ENCODE results near the gene IQSEC1.

The IQSEC1 gene

GRCh38 chr3:12980596-12981290 lies 92.5 kb downstream of the IQSEC1 start:
- WGBS: 74% methylated on average over 10 of the region's 10 CpGs
- Histone ChIP-seq H2BK120ac (ENCODE audit: low read depth, low read length) (no peak overlapping the region), H3K18ac (ENCODE audit: low read depth in 1 of 2, low read length in 2 of 2) (no peak overlapping the region), H2AK5ac (ENCODE audit: low read length, severe bottlenecking) (no peak overlapping the region), H2BK15ac (ENCODE audit: low read depth, poor library complexity, severe bottlenecking) (no peak overlapping the region), H3K9ac (ENCODE audit: low read length) (no peak overlapping the region), H2AFZ (ENCODE audit: low read depth, low read length) (no peak overlapping the region), H3K9me3 (ENCODE audit: control insufficient read depth, low read length) (no peaks in the 10 kb centered on the region), H3K79me1 (replicated peaks; ENCODE audit: low read length, poor library complexity, severe bottlenecking) (peaks cover 25% of the 10 kb centered on the region), H2BK5ac (ENCODE audit: low read depth, low read length, poor library complexity, severe bottlenecking) (no peak overlapping the region), H3K4me3 (ENCODE audit: insufficient read depth in 1 of 2, low read depth in 1 of 2, low read length in 2 of 2) (no peak overlapping the region), H2BK12ac (ENCODE audit: low read length in 2 of 2) (no peak overlapping the region), H4K91ac (ENCODE audit: low read length) (no peak overlapping the region), H4K8ac (ENCODE audit: low read length) (no peak overlapping the region), H3K4ac (ENCODE audit: low read depth in 1 of 2, low read length in 2 of 2) (no peak overlapping the region), H3K27ac (ENCODE audit: low read length, poor library complexity, severe bottlenecking) (no peak overlapping the region), H3K23ac (ENCODE audit: low read length in 2 of 2) (no peak overlapping the region), H3K14ac (ENCODE audit: low read length in 2 of 2) (no peak overlapping the region), H3K4me1 (ENCODE audit: control insufficient read depth, insufficient read depth, low read depth, low read length) (peaks cover 11% of the 10 kb centered on the region), H3K36me3 (ENCODE audit: control insufficient read depth in 1 of 2, insufficient read depth in 2 of 2, low read depth in 1 of 2, low read length in 2 of 2) (peaks cover 0 to 5% of the 10 kb centered on the region in 2 experiments), H3K4me2 (ENCODE audit: low read length, poor library complexity, severe bottlenecking) (no peak overlapping the region), H3K27me3 (ENCODE audit: control insufficient read depth in 1 of 2, insufficient read depth in 1 of 2, low read length in 2 of 2) (peaks cover 14 to 27% of the 10 kb centered on the region in 2 experiments)
- no peak for DNase-seq

- no peak overlapping the region for H2BK12ac ChIP-seq (ENCODE audit: low read length in 2 of 2)
- H2BK5ac ChIP-seq (ENCODE audit: low read depth, low read length, poor library complexity, severe bottlenecking): no peak overlapping the region
- H3K14ac ChIP-seq (ENCODE audit: low read length in 2 of 2): no peak overlapping the region
- H3K18ac ChIP-seq (ENCODE audit: low read depth in 1 of 2, low read length in 2 of 2): no peak overlapping the region
- no peak overlapping the region for H3K4me3 ChIP-seq (ENCODE audit: insufficient read depth in 1 of 2, low read depth in 1 of 2, low read length in 2 of 2)
- H3K4me1 ChIP-seq (ENCODE audit: control insufficient read depth, insufficient read depth, low read depth, low read length): peaks cover 9% of the 10 kb centered on the region
- 77% methylated on average over 3 of the region's 4 CpGs for WGBS
- no peak overlapping the region for H3K4ac ChIP-seq (ENCODE audit: low read depth in 1 of 2, low read length in 2 of 2)
- no peak for DNase-seq
- peaks cover 23% of the 10 kb centered on the region for H3K79me1 ChIP-seq (replicated peaks; ENCODE audit: low read length, poor library complexity, severe bottlenecking)
- no peak overlapping the region for H2AK5ac ChIP-seq (ENCODE audit: low read length, severe bottlenecking)
- no peak overlapping the region for H3K4me2 ChIP-seq (ENCODE audit: low read length, poor library complexity, severe bottlenecking)
- H3K27me3 ChIP-seq (ENCODE audit: control insufficient read depth in 1 of 2, insufficient read depth in 1 of 2, low read length in 2 of 2): peaks cover 14 to 31% of the 10 kb centered on the region in 2 experiments
- no peak overlapping the region for H2AFZ ChIP-seq (ENCODE audit: low read depth, low read length)
- no peak overlapping the region for H3K23ac ChIP-seq (ENCODE audit: low read length in 2 of 2)
- no peak overlapping the region for H2BK15ac ChIP-seq (ENCODE audit: low read depth, poor library complexity, severe bottlenecking)
- H3K9me3 ChIP-seq (ENCODE audit: control insufficient read depth, low read length): no peaks in the 10 kb centered on the region
- H3K9ac ChIP-seq (ENCODE audit: low read length): no peak overlapping the region
- no peak overlapping the region for H4K8ac ChIP-seq (ENCODE audit: low read length)
- H2BK120ac ChIP-seq (ENCODE audit: low read depth, low read length): no peak overlapping the region
- no peak overlapping the region for H3K27ac ChIP-seq (ENCODE audit: low read length, poor library complexity, severe bottlenecking)
- H3K36me3 ChIP-seq (ENCODE audit: control insufficient read depth in 1 of 2, insufficient read depth in 2 of 2, low read depth in 1 of 2, low read length in 2 of 2): peaks cover 0 to 5% of the 10 kb centered on the region in 2 experiments
- H4K91ac ChIP-seq (ENCODE audit: low read length): no peak overlapping the region
These were observed 93.2 kb downstream of the IQSEC1 start for GRCh38 chr3:12979947-12980487.

GRCh38 chr3:12979151-12979946 lies 93.9 kb downstream of the IQSEC1 start:
- Histone ChIP-seq H2AK5ac (ENCODE audit: low read length, severe bottlenecking) (no peak overlapping the region), H3K27me3 (ENCODE audit: control insufficient read depth in 1 of 2, insufficient read depth in 1 of 2, low read length in 2 of 2) (peaks cover 14 to 31% of the 10 kb centered on the region in 2 experiments), H2BK5ac (ENCODE audit: low read depth, low read length, poor library complexity, severe bottlenecking) (no peak overlapping the region), H3K4me3 (ENCODE audit: insufficient read depth in 1 of 2, low read depth in 1 of 2, low read length in 2 of 2) (no peak overlapping the region), H2BK12ac (ENCODE audit: low read length in 2 of 2) (no peak overlapping the region), H3K79me1 (replicated peaks; ENCODE audit: low read length, poor library complexity, severe bottlenecking) (peaks cover 25% of the 10 kb centered on the region), H3K14ac (ENCODE audit: low read length in 2 of 2) (peak overlapping the region in 1 of 2 experiments; percentile 88), H2BK120ac (ENCODE audit: low read depth, low read length) (no peak overlapping the region), H3K4me1 (ENCODE audit: control insufficient read depth, insufficient read depth, low read depth, low read length) (peaks cover 8% of the 10 kb centered on the region), H3K27ac (ENCODE audit: low read length, poor library complexity, severe bottlenecking) (no peak overlapping the region), H3K4me2 (ENCODE audit: low read length, poor library complexity, severe bottlenecking) (no peak overlapping the region), H3K36me3 (ENCODE audit: control insufficient read depth in 1 of 2, insufficient read depth in 2 of 2, low read depth in 1 of 2, low read length in 2 of 2) (peaks cover 0 to 5% of the 10 kb centered on the region in 2 experiments), H3K4ac (ENCODE audit: low read depth in 1 of 2, low read length in 2 of 2) (no peak overlapping the region), H3K9ac (ENCODE audit: low read length) (no peak overlapping the region), H3K23ac (ENCODE audit: low read length in 2 of 2) (no peak overlapping the region), H2BK15ac (ENCODE audit: low read depth, poor library complexity, severe bottlenecking) (no peak overlapping the region), H3K9me3 (ENCODE audit: control insufficient read depth, low read length) (no peaks in the 10 kb centered on the region), H3K18ac (ENCODE audit: low read depth in 1 of 2, low read length in 2 of 2) (no peak overlapping the region), H4K91ac (ENCODE audit: low read length) (peak overlapping the region; percentile 29), H4K8ac (ENCODE audit: low read length) (no peak overlapping the region), H2AFZ (ENCODE audit: low read depth, low read length) (no peak overlapping the region)
- no peak for DNase-seq
- 88% methylated on average over 17 of the region's 20 CpGs for WGBS

DNA sequence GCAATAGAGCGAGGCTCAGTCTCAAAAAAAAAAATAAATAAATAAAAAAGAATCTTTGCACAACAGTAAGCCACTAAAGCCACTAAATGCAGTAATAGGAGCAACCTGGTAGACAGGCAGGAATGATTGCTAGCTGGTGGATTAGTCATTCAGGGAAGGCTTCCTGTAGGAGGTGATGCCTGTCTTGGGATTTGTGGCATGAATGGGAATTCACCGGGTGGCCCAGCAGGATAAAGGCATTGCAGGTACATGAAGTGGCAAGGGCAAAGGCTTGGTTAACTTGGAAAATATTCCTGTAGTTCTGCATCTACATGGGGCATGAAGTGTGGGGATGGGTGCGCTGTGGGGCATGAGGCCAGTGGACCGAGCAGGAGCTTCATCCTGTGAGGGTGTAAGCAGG lies 94.5 kb downstream of the IQSEC1 start:
- Histone ChIP-seq H3K4me1 (ENCODE audit: control insufficient read depth, insufficient read depth, low read depth, low read length) (peaks cover 7% of the 10 kb centered on the region), H2BK120ac (ENCODE audit: low read depth, low read length) (no peak overlapping the region), H3K36me3 (ENCODE audit: control insufficient read depth in 1 of 2, insufficient read depth in 2 of 2, low read depth in 1 of 2, low read length in 2 of 2) (peaks cover 0 to 5% of the 10 kb centered on the region in 2 experiments), H3K9ac (ENCODE audit: low read length) (no peak overlapping the region), H2AFZ (ENCODE audit: low read depth, low read length) (no peak overlapping the region), H3K4ac (ENCODE audit: low read depth in 1 of 2, low read length in 2 of 2) (no peak overlapping the region), H3K23ac (ENCODE audit: low read length in 2 of 2) (no peak overlapping the region), H2BK15ac (ENCODE audit: low read depth, poor library complexity, severe bottlenecking) (no peak overlapping the region), H3K27ac (ENCODE audit: low read length, poor library complexity, severe bottlenecking) (no peak overlapping the region), H4K91ac (ENCODE audit: low read length) (no peak overlapping the region), H4K8ac (ENCODE audit: low read length) (no peak overlapping the region), H3K79me1 (replicated peaks; ENCODE audit: low read length, poor library complexity, severe bottlenecking) (peaks cover 26% of the 10 kb centered on the region), H3K4me2 (ENCODE audit: low read length, poor library complexity, severe bottlenecking) (no peak overlapping the region), H3K9me3 (ENCODE audit: control insufficient read depth, low read length) (no peaks in the 10 kb centered on the region), H3K27me3 (ENCODE audit: control insufficient read depth in 1 of 2, insufficient read depth in 1 of 2, low read length in 2 of 2) (peaks cover 14 to 35% of the 10 kb centered on the region in 2 experiments), H2AK5ac (ENCODE audit: low read length, severe bottlenecking) (no peak overlapping the region), H2BK12ac (ENCODE audit: low read length in 2 of 2) (no peak overlapping the region), H2BK5ac (ENCODE audit: low read depth, low read length, poor library complexity, severe bottlenecking) (no peak overlapping the region), H3K18ac (ENCODE audit: low read depth in 1 of 2, low read length in 2 of 2) (no peak overlapping the region), H3K4me3 (ENCODE audit: insufficient read depth in 1 of 2, low read depth in 1 of 2, low read length in 2 of 2) (no peak overlapping the region), H3K14ac (ENCODE audit: low read length in 2 of 2) (no peak overlapping the region)
- DNase-seq: no peak
- WGBS: 70% methylated on average over 3 of the region's 4 CpGs

Measured in mesenchymal stem cell (in vitro differentiated cells and primary cell).